RPMI7951 (cell line): Measurements from ENCODE around the gene AP5B1. TPM values are rescaled to one million over a fixed set of nuclear protein-coding genes. Genes with fewer than 3 reads are reported as not detected.

Experiments used
- DNase-seq: peaks from one replicate; pipeline ENCODE4 v3.0.0-alpha.2; 2012; ENCODE audit warnings: low read depth
- total RNA-seq: library from RNA; depleted of rRNA; stranded (reverse); fragments of >200 nt; shearing (Covaris generic); gene quantifications from 2 replicates; pipeline ENCODE4 v1.2.3, GENCODE V29; 2014

AP5B1 gene
- total RNA-seq, 1 experiment from 2014 or later, result 4.2 TPM

- DNase-seq, result no peak
These were observed 5.4 kb upstream of the AP5B1 start for GRCh38 chr11:65786008-65786785.

- DNase-seq, result no peak
These were observed 4.7 kb upstream of the AP5B1 start for GRCh38 chr11:65785319-65786007.

DNA sequence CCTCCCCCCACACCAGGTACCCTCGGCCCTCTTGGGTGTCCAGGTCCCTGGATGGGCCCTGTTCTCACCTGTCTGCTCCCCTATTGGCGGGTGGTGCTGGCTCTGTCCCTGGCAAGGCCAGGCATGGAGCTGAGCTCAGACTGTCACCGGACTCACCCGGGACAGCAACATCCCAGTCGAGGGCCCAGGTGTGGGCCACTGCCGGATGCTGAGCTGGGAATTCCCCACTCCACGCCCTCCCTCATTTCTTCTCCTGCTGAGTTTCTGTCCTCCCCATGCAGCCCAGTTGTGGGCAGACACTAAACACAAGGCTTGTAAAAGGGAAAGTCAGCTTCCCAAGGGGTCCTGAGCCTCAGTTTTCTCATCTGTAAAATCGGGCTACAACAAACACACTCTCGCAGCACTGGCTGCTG is 2.0 kb upstream of the AP5B1 start:
- DNase-seq, result no peak

DNA sequence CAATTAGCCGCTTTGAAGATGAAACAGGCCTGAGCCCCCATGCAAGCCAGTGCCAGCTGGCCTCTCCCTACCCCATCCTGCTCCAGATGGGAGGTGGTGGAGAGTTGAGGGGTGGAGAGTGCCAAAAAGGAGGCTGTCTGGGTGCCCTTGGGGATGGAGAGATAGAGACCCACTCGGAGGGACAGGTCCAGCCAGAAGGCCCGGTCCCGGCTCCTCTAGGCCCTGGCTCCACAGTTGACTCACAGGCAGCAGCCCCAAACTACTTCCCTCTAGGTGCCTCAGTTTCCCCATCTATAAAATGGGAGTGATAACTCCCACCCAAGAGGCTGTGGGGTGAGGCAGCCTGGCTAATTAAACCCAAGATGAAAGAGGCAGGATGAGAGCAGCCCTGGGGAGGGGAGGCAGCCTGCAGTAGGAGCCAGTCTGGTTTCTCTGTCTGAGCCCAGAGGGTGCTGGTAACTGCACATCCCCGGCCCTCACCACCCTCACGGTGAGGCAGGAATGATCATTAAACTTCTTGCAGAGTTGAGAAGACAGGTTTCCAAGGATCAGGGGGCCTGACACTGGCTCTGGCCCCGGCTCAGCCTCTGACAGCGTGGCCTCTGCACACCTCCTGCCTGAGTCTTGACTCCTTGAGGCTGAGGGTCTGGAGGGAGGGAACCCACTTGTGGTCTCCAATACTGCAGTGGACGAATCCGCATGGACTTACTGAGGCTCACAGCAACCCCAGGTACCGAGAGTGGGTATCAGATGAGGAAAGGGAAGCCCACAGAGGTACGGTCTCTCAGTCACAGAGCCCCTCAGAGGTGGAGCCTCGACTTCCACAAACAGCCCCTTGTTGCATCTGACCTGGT is 1.4 kb upstream of the AP5B1 start:
- DNase-seq, result no peak

DNA sequence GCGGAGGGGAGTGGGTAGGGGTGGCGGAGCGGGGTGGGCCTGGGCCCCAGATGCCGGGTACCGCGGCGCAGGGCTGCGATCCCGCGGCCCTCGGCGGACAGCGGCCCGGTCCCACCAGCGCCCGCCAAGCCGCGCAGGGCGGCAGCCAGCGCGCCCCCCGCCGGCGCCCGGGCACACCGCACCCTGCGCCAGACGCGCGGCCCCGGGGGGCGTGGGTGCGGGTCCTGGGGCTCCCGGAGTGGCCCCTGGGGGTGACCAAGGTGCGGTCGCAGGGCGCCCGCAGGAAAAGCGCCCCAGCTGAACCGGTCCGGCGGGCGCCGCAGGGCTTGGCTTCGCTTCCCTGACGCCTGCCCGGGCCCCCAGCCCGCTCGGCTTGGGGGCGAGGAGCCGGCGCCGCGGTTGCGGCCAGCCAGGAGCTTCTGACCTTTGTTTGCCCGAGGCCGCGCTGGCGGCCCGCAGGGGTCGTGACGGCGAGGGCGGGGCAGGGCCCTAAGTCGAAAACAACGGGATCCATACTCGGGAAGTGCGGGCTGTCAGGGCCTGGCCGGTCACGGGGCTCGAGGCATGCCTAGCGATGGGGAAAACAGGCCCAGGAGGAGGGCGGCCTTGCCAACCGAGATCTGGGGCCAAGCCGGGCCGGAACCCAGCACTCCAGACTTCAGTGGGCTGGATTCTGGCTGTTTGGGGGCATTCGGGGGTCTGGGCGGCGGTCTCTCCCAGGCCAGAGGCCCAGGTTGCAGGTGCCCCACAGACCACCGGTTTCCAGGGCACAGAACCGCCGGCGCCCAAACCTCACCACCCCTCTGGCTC is 581 bp upstream of the AP5B1 start:
- DNase-seq, result no peak

DNA sequence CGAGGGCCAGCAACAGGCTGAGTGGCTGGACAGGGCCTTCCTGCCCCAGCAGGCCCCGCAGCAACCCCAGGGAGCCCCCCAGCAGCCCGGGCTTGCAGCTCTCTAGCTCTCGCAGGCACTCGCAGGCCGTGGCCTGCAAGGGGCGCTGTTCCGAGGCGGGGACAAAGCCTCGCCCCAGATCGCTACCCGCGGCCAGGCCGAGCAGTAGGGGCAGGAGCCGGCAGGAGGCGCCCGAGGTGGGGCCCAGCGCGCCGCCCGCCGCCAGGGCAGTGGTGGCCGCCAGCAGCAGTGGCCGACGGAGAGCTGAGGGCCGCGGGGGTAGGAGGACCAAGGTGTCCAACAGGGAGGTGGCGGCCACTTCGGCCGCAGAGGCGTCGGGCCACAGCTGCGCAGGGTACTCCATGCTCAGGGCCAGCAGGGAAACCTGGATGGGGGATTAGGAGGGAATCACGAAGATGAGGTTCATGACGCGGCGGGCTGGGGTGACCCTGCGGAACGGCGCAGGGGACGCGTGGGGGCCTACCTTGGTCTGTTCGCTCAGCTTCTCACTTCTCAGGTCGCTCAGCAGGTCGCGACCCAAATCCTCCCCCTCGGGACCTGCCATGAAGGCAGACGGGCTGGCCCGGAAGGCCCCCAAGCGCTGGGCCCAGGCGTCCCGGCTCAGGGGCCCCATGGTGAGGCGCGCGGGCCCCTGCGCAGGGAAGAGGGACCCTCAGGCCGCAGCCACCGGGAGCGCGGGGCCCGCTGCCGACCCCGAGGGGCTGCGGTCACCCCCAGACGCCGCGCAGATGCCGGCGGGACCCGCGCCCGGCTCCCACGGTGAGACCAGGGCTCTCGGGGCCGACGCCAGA is 632 bp downstream of the AP5B1 start:
- DNase-seq, result peak; percentile 70

- no peak for DNase-seq
These were observed 1.2 kb downstream of the AP5B1 start for GRCh38 chr11:65779669-65779918.

GRCh38 chr11:65778901-65779668 is 1.7 kb downstream of the AP5B1 start:
- DNase-seq, result no peak

DNA sequence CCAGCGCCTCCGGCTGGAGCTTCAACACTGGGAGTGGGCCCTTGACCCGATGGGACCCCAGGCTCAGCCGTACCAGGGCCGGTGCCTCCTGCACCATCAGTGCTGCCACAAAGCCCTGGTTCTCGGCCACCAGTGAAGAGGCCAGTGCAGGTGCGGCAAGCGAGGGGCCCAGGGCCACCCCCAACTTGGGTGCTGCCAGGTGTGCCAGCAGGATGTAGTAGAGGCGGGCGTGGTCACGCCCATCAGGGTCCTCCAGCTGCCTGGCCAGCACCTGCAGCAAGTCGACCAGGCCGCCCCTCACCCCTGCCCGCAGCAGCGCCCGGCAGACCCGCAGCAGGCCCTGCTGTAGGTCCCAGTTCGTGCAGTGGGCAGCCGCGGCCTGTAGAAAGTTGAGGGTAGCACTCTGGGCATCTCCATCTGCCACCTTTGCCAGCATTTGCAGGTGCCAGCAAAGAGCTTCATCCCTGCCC is 2.3 kb downstream of the AP5B1 start:
- no peak for DNase-seq

DNA sequence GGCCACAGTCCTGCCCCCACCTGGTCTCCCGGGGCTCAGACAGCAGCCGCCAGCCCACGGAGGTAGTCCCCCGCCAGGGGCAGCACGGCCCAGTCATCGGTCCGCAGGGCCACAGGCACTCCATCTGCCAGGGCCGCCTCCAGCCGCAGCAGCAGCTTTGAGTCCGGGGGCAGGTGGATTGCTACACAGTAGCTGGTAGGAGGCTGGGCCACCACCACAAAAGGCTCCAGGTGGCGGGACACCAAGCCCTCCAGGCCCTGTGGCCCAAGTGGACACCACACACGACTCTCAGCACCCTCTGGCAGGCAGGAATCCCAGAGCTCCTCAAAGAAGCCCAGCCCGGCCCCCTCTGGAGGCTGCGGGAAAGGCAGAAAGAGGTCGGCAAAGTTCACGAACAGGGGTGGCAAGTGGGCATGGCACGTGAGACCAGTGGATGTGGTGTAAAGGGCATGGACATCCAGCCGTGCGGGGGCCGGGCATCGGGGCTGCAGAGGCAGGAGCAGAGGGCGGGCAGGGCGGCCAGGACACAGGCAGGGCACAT is 2.9 kb downstream of the AP5B1 start:
- DNase-seq, result no peak

GRCh38 chr11:65777241-65777640 is 3.5 kb downstream of the AP5B1 start:
- no peak for DNase-seq

GRCh38 chr11:65776710-65777141 is 4.0 kb downstream of the AP5B1 start:
- no peak for DNase-seq

DNA sequence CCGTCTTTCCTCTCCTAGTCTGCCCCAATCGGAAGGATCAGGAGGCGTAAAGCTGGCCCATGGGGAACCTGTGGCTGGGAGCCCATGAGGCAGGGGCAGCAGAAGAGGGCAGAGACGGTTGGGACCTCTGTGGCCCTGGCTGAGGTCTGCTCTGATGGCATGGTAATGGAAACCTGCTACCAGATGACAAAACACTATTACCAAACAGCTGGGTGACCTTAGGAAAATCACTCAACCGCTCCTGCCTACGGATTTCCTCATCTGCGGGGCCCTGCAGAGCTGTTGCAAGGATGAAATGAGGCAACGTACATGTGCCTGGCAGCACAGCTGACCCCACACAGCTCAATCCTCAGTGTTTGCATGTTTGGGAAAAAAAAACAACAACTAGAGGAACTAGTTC is 4.6 kb downstream of the AP5B1 start:
- DNase-seq, result no peak

- no peak for DNase-seq
These were observed 6.1 kb downstream of the AP5B1 start for GRCh38 chr11:65774525-65775306.

- DNase-seq, result no peak
These were observed 6.9 kb downstream of the AP5B1 start for GRCh38 chr11:65773784-65774411.

DNA sequence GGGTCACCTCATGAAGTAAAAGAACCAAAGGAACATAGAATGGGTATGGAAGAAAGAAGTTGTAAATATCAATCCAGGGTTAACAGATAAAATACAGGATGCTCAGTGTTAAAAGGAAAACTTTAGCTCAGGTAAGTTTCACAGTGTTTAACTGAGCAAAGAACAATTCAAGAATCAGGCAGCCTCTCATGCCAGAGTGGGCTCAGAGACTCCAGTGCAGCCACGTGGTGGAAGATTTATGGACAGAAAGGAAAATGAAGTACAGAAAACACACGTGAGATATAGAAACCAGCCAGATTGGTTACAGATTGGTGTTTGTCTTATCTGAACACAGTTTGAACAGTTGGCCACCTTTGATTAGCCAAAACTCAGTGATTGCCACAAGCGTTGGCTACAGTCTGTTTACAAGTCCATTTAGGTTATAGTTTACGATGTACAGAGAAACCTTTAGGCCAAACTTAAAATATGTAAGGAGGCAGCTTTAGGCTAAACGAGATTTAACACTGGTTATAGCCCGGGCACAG is 9.1 kb downstream of the AP5B1 start:
- no peak for DNase-seq

DNA sequence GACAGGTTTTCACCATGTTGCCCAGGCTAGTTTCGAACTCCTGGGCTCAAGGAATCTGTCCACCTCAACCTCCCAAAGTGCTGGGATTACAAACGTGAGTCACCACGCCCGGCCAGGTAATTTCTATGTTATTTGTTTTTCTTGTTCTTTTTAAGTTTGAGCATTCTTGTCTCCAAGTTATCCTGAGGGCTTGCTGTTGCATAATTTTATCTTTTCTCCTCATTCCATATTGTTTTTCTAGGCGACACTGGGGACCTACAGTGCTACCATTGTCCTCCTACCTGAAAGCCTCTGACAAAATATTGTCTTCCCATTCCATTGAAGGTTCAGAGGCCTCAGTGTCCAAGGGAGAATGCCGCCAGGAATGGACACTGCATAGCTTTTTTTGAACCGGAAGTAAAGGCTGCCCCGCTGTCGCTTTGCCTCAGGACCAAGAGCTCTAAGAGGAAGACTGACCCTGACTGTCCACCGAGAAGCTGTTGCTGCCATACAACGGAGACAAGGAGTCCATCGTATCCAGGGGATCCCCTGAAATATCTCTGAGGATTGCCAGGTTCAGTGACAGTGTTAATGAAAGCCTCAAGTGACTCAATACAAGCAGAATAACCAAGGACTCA is 9.7 kb downstream of the AP5B1 start:
- no peak for DNase-seq

DNA sequence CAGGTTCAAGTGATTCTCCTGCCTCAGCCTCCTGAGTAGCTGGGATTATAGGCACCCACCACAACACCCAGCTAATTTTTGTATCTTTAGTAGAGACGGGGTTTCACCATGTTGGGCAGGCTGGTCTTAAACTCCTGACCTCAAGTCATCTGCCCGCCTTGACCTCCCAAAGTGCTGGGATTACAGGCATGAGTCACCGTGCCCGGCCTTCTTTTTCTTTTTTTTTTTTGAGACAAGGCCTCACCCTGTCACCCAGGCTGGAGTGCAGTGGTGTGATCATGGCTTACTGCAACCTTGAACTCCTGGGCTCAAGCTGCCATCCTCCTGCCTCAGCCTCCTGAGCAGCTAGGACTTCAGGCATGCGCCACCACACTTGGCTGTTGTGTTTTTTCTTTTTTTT is 13.0 kb downstream of the AP5B1 start:
- DNase-seq, result peak; percentile 78
